SK-N-SH (cell line): ENCODE measurements around the gene EVI2B. TPM values are rescaled to one million over a fixed set of nuclear protein-coding genes. Genes with fewer than 3 reads are reported as not detected.

Source experiments
- CTCF ChIA-PET: fragments of 300-600, 350-600 bp; formaldehyde crosslinking; extraction: SDS; loops from one replicate; lab custom pipeline; 2021; lab: Yijun Ruan, JAX
- POLR2A ChIA-PET: fragments of 350-600 bp; sonication (Branson Sonifier 250); formaldehyde crosslinking; extraction: SDS; loops from one replicate; lab custom pipeline; 2020; ENCODE audit warnings: antibody characterized with exemption, inconsistent platforms; lab: Yijun Ruan, JAX
- DNase-seq: peaks from one replicate; pipeline ENCODE4 v3.0.0; 2012
- H2AFZ ChIP-seq: fragments of 200-600 bp; sonication (generic); 2 replicates; pipeline ENCODE4 v1.8.1; 2016; ENCODE audit warnings: antibody characterized with exemption, mild to moderate bottlenecking, low read depth
- H3F3A ChIP-seq: fragments of 200-600 bp; sonication (generic); replicated peaks from 2 replicates; pipeline ENCODE3; 2016; ENCODE audit warnings: antibody characterized with exemption, mild to moderate bottlenecking; ENCODE audit not compliant: insufficient read depth
- H3K27ac ChIP-seq, 2 experiments: fragments of 200-500 bp in 1 of 2; fragments of 200-600 bp in 1 of 2; sonication (Bioruptor generic) in 1 of 2; sonication (generic), shearing (Covaris generic) in 1 of 2; 2 replicates each; pipeline versions ENCODE4 v1.5.1 to v1.6.1; 2014 to 2016; ENCODE audit warnings: low read depth in 2 of 2, inconsistent platforms in 1 of 2, low read length in 1 of 2, mild to moderate bottlenecking in 1 of 2, mixed read lengths in 1 of 2
- H3K27me3 ChIP-seq: fragments of 200-600 bp; sonication (generic), shearing (Covaris generic); 2 replicates; pipeline ENCODE4 v1.6.1; 2016; ENCODE audit warnings: mixed run types; ENCODE audit not compliant: insufficient read depth
- H3K36me3 ChIP-seq, 2 experiments: fragments of 200-500 bp in 1 of 2; fragments of 200-600 bp in 1 of 2; sonication (Bioruptor generic) in 1 of 2; sonication (generic) in 1 of 2; replicated peaks in 1 of 2; 2 replicates each; pipeline versions ENCODE3 to v1.5.1; 2014 to 2016; ENCODE audit warnings: low read length in 1 of 2, mild to moderate bottlenecking in 1 of 2; ENCODE audit not compliant: insufficient read depth in 2 of 2, control insufficient read depth in 1 of 2
- H3K4me1 ChIP-seq, 2 experiments: fragments of 200-500 bp in 1 of 2; fragments of 200-600 bp in 1 of 2; sonication (Bioruptor generic) in 1 of 2; sonication (generic), shearing (Covaris generic) in 1 of 2; 2 replicates each; pipeline versions ENCODE4 v1.5.1 to v1.6.1; 2014 to 2016; ENCODE audit warnings: low read depth in 1 of 2, low read length in 1 of 2, mixed run types in 1 of 2; ENCODE audit not compliant: insufficient read depth in 2 of 2, control insufficient read depth in 1 of 2
- H3K4me2 ChIP-seq: fragments of 200-600 bp; sonication (generic), shearing (Covaris generic); 2 replicates; pipeline ENCODE4 v1.6.1; 2017; ENCODE audit warnings: mixed run types
- H3K4me3 ChIP-seq, 2 experiments: fragments of 200-500 bp in 1 of 2; fragments of 200-600 bp in 1 of 2; sonication (Bioruptor generic) in 1 of 2; sonication (generic), shearing (Covaris generic) in 1 of 2; 2 replicates each; pipeline versions ENCODE4 v1.5.1 to v1.8.1; 2014 to 2016; ENCODE audit warnings: low read depth in 2 of 2, inconsistent platforms in 1 of 2, low read length in 1 of 2, mild to moderate bottlenecking in 1 of 2, mixed read lengths in 1 of 2, moderate library complexity in 1 of 2
- H3K79me2 ChIP-seq: fragments of 200-600 bp; sonication (generic); 2 replicates; pipeline ENCODE4 v1.8.1; 2017; ENCODE audit warnings: mild to moderate bottlenecking; ENCODE audit not compliant: insufficient read depth
- H3K9ac ChIP-seq: fragments of 200-600 bp; sonication (generic); 2 replicates; pipeline ENCODE4 v1.6.1; 2017; ENCODE audit warnings: mixed run types
- H3K9me2 ChIP-seq: fragments of 200-600 bp; sonication (generic); 2 replicates; pipeline ENCODE4 v1.6.1; 2017; ENCODE audit warnings: mixed run types
- H3K9me3 ChIP-seq: fragments of 200-600 bp; sonication (generic); 2 replicates; pipeline ENCODE4 v1.6.1; 2017; ENCODE audit warnings: mixed run types, mild to moderate bottlenecking, moderate library complexity
- H4K20me1 ChIP-seq: fragments of 200-600 bp; sonication (generic); 2 replicates; pipeline ENCODE4 v1.6.1; 2017; ENCODE audit warnings: mild to moderate bottlenecking, mixed run types; ENCODE audit not compliant: insufficient read depth
- CHD2 ChIP-seq: fragments of 150-350 bp; IDR thresholded peaks from 2 replicates; pipeline ENCODE4 v1.6.1; 2018; ENCODE audit warnings: low read length; ENCODE audit not compliant: partially characterized antibody
- CTCF ChIP-seq: fragments of 200-600 bp; sonication (generic); IDR thresholded peaks from 2 replicates; pipeline ENCODE4 v1.6.1; 2017; ENCODE audit warnings: antibody characterized with exemption, mild to moderate bottlenecking, moderate library complexity
- EP300 ChIP-seq, 2 experiments: IDR thresholded peaks; 2 replicates each; pipeline versions ENCODE4 v1.4.0 to v1.6.1; 2012; ENCODE audit warnings: borderline replicate concordance in 1 of 2, low read depth in 1 of 2, low read length in 1 of 2
- EZH2phosphoT487 ChIP-seq: fragments of 200-600 bp; sonication (generic); IDR thresholded peaks from 2 replicates; pipeline ENCODE4 v1.6.1; 2017; ENCODE audit warnings: low read depth, mixed run types, mild to moderate bottlenecking, antibody characterized with exemption, moderate library complexity, borderline replicate concordance
- FOSL2 ChIP-seq: IDR thresholded peaks from 2 replicates; pipeline ENCODE4 v1.4.0; 2012; ENCODE audit warnings: low read depth, mild to moderate bottlenecking, moderate library complexity, borderline replicate concordance
- FOXJ3 ChIP-seq: sonication (generic); formaldehyde crosslinking; IDR thresholded peaks from 2 replicates; pipeline ENCODE4 v1.5.1; 2020; ENCODE audit warnings: mild to moderate bottlenecking, missing genetic modification reagents
- FOXM1 ChIP-seq: IDR thresholded peaks from 2 replicates; pipeline ENCODE4 v1.4.0; 2012; ENCODE audit warnings: low read depth, mild to moderate bottlenecking
- GABPA ChIP-seq: IDR thresholded peaks from 2 replicates; pipeline ENCODE4 v1.4.0; 2012; ENCODE audit warnings: low read depth, mild to moderate bottlenecking
- MAX ChIP-seq: IDR thresholded peaks from 2 replicates; pipeline ENCODE4 v1.4.0; 2012; ENCODE audit warnings: low read depth
- MEF2A ChIP-seq: IDR thresholded peaks from 2 replicates; pipeline ENCODE4 v1.4.0; 2012; ENCODE audit warnings: low read depth, borderline replicate concordance
- MXI1 ChIP-seq: IDR thresholded peaks from 2 replicates; pipeline ENCODE4 v1.6.1; 2012; ENCODE audit warnings: mild to moderate bottlenecking, low read depth, low read length, improper control_type of control experiment
- POLR2AphosphoS5 ChIP-seq: IDR thresholded peaks from 2 replicates; pipeline ENCODE4 v1.6.1; 2012; ENCODE audit warnings: low read depth, low read length
- RCOR1 ChIP-seq: fragments of 150-350 bp; IDR thresholded peaks from 2 replicates; pipeline ENCODE4 v1.6.1; 2017; ENCODE audit warnings: antibody characterized with exemption, low read length
- RFX5 ChIP-seq: IDR thresholded peaks from 2 replicates; pipeline ENCODE4 v1.6.1; 2012; ENCODE audit warnings: mild to moderate bottlenecking, improper control_type of control experiment, low read length
- SIN3A ChIP-seq: IDR thresholded peaks from 2 replicates; pipeline ENCODE4 v1.6.1; 2012; ENCODE audit warnings: low read depth, mild to moderate bottlenecking, low read length, moderate library complexity, borderline replicate concordance
- SMC3 ChIP-seq: IDR thresholded peaks from 2 replicates; pipeline ENCODE4 v1.6.1; 2012; ENCODE audit warnings: low read depth, low read length, improper control_type of control experiment
- TCF12 ChIP-seq: IDR thresholded peaks from 2 replicates; pipeline ENCODE4 v1.4.0; 2012
- USF1 ChIP-seq: IDR thresholded peaks from 2 replicates; pipeline ENCODE4 v1.4.0; 2012; ENCODE audit warnings: low read depth, borderline replicate concordance
- USF2 ChIP-seq: fragments of 150-350 bp; IDR thresholded peaks from 2 replicates; pipeline ENCODE4 v1.6.1; 2017; ENCODE audit warnings: antibody characterized with exemption, low read length, low read depth, borderline replicate concordance
- YY1 ChIP-seq: IDR thresholded peaks from 2 replicates; pipeline ENCODE4 v1.4.0; 2012; ENCODE audit warnings: low read depth, mild to moderate bottlenecking
- ZBTB33 ChIP-seq: IDR thresholded peaks from 2 replicates; pipeline ENCODE4 v1.4.0; 2012; ENCODE audit warnings: low read depth, borderline replicate concordance
- WGBS: methylation state at CpG from one replicate; pipeline ENCODE4 v1.1.6; 2017; ENCODE audit warnings: low lambda C conversion rate; 5-methylcytosine and 5-hydroxymethylcytosine counted together
- polyA plus RNA-seq, 3 experiments: library from polyadenylated mRNA; depleted of rRNA; stranded (reverse); fragments of >200 nt; gene quantifications; 2 replicates each; pipeline ENCODE4 v1.2.3, GENCODE V29; 2012

The EVI2B gene
- polyA plus RNA-seq, 1 of the 3 experiments (the other 2 are of a cell fraction): 0.64 TPM

GRCh38 chr17:31286587-31286986, 27.3 kb downstream of the EVI2B start:
- ChIA-PET POLR2A (no interaction called here), CTCF (no interaction called here)
- DNase-seq: no peak
- H3K9me2 ChIP-seq: no peaks in the 10 kb centered on the region
- 65% methylated on average over 1 of the region's 1 CpG for WGBS
- no peak overlapping the region for H3K27ac ChIP-seq
- no peaks in the 10 kb centered on the region for H3K79me2 ChIP-seq
- no peak overlapping the region for H3K4me3 ChIP-seq
- no peaks in the 10 kb centered on the region; a peak in 1 of 4 replicates for H3K4me1 ChIP-seq
- no peak overlapping the region for H2AFZ ChIP-seq
- no peaks in the 10 kb centered on the region for H3F3A ChIP-seq
- H3K9me3 ChIP-seq: no peaks in the 10 kb centered on the region
- TF ChIP-seq MEF2A (no peak), CTCF (peak; percentile 15; the same call in 1 of the 2 replicates)
- no peaks in the 10 kb centered on the region for H4K20me1 ChIP-seq
- H3K9ac ChIP-seq: no peak overlapping the region
- H3K36me3 ChIP-seq: peaks cover 11 to 24% of the 10 kb centered on the region in 2 experiments
- no peaks in the 10 kb centered on the region for H3K27me3 ChIP-seq
- H3K4me2 ChIP-seq: no peak overlapping the region

- H3K9me3 ChIP-seq: no peaks in the 10 kb centered on the region
- H2AFZ ChIP-seq: no peak overlapping the region
- CTCF ChIA-PET: no interaction called here
- DNase-seq: no peak
- no peak overlapping the region for H3K9ac ChIP-seq
- no peak for TF ChIP-seq CHD2
- TF ChIP-seq EP300 (IDR thresholded peaks at IDR 0.05; ENCODE audit: borderline replicate concordance in 1 of 2, low read depth in 1 of 2, low read length in 1 of 2): no peak
- TF ChIP-seq FOXM1: no peak
- no peak for TF ChIP-seq EZH2phosphoT487
- TF ChIP-seq FOXJ3 (CRISPR knock-in tag): no peak
- no peak for TF ChIP-seq RFX5
- no peak for TF ChIP-seq SIN3A
- TF ChIP-seq MXI1: no peak
- TF ChIP-seq MAX: no peak
- no peak for TF ChIP-seq FOSL2
- TF ChIP-seq POLR2AphosphoS5: no peak
- TF ChIP-seq GABPA: no peak
- TF ChIP-seq RCOR1: no peak
- no peak for TF ChIP-seq USF1
- TF ChIP-seq USF2: no peak
- TF ChIP-seq YY1: no peak
- no peak for TF ChIP-seq TCF12
- TF ChIP-seq SMC3: no peak
- no peak for TF ChIP-seq ZBTB33
- TF ChIP-seq, all 33 proteins: peak for 0
- H3K79me2 ChIP-seq: no peaks in the 10 kb centered on the region
- no peaks in the 10 kb centered on the region for H4K20me1 ChIP-seq
- H3K4me2 ChIP-seq: no peak overlapping the region
- no peaks in the 10 kb centered on the region for H3K27me3 ChIP-seq
- H3K9me2 ChIP-seq: no peaks in the 10 kb centered on the region
- no peaks in the 10 kb centered on the region for H3K4me1 ChIP-seq
- POLR2A ChIA-PET: no interaction called here
- H3K4me3 ChIP-seq: no peak overlapping the region
- H3K27ac ChIP-seq: no peak overlapping the region
- H3F3A ChIP-seq: peaks cover 8% of the 10 kb centered on the region
- peaks cover 6 to 36% of the 10 kb centered on the region in 2 experiments for H3K36me3 ChIP-seq
Observed at GRCh38 chr17:31283841-31284240, 30.0 kb downstream of the EVI2B start.
